HEK293 (cell line): ENCODE results near the gene GLCE.

Experiments
- ZNF449 ChIP-seq: fragments of 450-650 bp; formaldehyde crosslinking; IDR thresholded peaks from 2 replicates; pipeline ENCODE4 v1.5.1; 2017; ENCODE audit warnings: missing biosample characterization, mild to moderate bottlenecking, missing genetic modification characterization, moderate library complexity
- ZNF639 ChIP-seq: fragments of 450-650 bp; formaldehyde crosslinking; IDR thresholded peaks from 2 replicates; pipeline ENCODE4 v1.5.1; 2016; ENCODE audit warnings: missing biosample characterization, missing genetic modification characterization

GRCh38 chr15:69315402-69316110, 155.1 kb downstream of the GLCE start:
- TF ChIP-seq ZNF449 (no peak), ZNF639 (tag by site-specific recombination) (no peak)
